ENCODE measurements around the gene GTPBP8. TPM values are rescaled to one million over a fixed set of nuclear protein-coding genes. Genes with fewer than 3 reads are reported as not detected.

GTPBP8 gene
- total RNA-seq, 1 experiment from 2014 or later: 54.8 TPM

DNA sequence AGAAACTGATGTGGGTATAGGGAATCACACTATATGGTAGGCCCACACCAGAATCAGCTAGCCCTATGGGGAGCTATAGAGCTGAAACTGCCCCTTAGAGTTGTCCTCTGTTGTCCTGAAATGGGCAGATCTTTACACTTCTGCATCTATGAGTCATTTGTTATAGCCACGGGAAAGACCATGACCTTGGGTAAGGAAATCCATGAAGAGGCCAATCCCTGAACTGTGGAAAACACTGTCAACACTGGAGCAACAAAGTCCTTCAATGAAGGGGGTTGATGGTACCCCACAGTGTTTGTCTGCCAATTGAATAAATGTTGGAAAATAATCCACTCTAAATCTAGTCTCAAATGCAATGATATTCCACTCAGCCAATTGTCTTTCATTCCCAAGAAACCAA is 10.7 kb upstream of the GTPBP8 start:
- Histone ChIP-seq H3K36me3 (no peaks in the 10 kb centered on the region), H3K9me3 (no peaks in the 10 kb centered on the region), H3K27me3 (no peaks in the 10 kb centered on the region), H3K4me3 (no peak overlapping the region)
- no peak for DNase-seq

DNA sequence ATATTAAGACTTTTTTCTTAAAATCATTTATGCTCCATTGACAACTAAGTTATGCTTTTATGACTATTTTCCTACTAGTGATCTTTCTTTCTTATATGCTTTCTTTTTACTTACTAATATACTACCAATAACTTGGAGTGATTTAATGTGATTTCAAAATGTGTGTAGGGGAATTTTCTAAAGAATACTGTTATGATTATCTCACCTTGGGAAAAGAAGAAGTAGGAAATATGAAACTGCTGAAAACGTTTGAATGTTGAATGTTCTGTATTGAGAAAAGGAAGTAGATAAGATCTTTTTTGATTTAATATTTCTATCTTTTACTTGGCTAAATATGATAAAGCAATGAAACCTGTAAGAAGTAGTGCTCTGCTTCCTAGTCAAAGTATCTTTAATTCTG is 8.1 kb upstream of the GTPBP8 start:
- no peaks in the 10 kb centered on the region for H3K27me3 ChIP-seq
- no peak overlapping the region for H3K4me3 ChIP-seq
- H3K36me3 ChIP-seq: no peaks in the 10 kb centered on the region
- no peak for DNase-seq
- no peaks in the 10 kb centered on the region for H3K9me3 ChIP-seq

DNA sequence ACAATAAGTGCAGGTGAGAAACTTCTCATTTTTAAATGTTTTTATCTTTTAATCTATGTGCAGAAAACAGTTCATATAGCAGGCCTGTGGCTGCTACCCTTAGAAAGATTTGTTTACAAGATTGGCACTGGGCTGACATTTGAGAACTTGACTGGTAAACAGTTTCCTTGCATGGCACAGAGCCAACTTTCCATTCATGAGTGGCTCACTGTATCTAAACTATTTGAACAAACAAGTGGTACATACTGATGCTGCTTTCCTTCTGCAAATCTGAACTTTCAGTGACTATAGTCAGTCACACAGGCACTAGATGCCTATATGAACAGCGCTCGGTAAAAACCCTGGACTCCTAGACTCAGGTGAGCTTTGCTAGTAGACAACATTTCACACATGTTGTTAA is 6.3 kb upstream of the GTPBP8 start:
- DNase-seq: peak; percentile 17
- Histone ChIP-seq H3K36me3 (no peaks in the 10 kb centered on the region), H3K4me3 (no peak overlapping the region), H3K27me3 (no peaks in the 10 kb centered on the region), H3K9me3 (no peaks in the 10 kb centered on the region)

DNA sequence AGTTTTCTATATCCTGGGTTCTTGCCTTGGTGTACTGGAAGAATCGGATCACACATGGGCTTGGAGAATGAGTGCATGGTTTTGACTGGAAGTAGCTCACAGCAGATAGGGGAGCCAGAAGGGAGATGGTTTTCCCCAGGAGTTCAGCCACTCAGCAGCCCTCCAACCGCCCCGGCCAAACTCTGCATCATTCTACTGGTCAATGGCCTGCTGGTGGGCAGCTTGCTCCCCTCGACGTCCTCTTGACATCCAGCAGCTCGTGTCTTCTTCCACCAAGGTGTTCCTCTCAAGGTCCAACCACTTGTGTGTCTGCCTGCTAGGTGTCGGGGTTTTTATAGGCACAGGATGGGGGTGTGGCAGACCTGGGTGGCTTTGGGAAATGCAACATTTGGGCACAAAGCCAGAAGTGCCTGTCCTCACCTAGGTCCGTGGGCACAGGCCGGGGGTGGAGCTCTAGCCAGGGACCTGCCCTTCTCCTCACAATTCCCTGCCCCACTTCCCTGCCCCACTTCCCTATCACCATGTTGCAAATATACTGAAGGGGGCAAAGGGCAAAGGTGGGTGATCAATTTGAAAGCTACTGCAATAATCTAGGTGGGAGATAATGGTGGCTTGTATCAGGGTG is 3.0 kb upstream of the GTPBP8 start:
- no peak for DNase-seq
- Histone ChIP-seq H3K27me3 (no peaks in the 10 kb centered on the region), H3K36me3 (no peaks in the 10 kb centered on the region; the same call in 1 of the 2 replicates), H3K9me3 (no peaks in the 10 kb centered on the region), H3K4me3 (no peak overlapping the region)

DNA sequence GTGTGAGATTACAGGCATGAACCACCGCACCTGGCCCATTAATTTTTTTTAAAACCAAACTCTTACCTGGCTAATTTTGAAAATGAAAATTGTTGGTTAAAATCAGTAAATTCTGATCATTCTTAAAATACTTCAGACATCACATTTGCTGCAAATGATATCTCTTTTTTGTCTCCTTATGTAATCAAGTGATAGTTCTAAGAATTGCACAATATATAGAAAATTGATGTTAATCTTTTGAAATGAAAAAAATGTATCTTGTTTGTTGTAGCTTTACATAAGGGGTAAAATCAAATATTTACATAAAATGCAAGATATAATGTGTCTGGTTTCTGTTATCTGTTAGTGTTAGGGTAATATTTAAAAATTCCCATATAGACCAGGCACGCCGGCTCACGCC is 5.0 kb downstream of the GTPBP8 start:
- H3K9me3 ChIP-seq: no peaks in the 10 kb centered on the region
- H3K27me3 ChIP-seq: no peaks in the 10 kb centered on the region
- H3K36me3 ChIP-seq: peaks cover 51% of the 10 kb centered on the region
- no peak overlapping the region for H3K4me3 ChIP-seq
- DNase-seq: no peak

DNA sequence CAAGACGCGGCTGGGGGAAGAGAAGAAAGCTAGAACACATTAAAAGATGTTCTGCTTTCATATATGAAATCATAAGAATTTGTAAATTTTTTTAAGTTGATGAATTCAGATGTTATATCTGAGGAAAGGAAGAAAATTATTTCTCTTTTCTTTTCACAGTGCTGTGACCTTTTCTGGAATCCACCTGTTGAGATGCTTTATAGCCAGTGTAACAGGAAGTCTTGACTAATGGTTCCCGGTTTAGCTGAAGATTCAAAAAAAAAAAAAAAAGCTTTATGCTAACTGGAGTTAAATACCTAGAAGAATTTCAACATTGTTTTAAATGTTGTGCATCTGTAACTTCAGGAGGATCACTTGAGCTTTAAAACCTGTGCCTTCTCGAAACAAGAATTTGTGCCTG is 9.9 kb downstream of the GTPBP8 start:
- Histone ChIP-seq H3K36me3 (peaks cover 85% of the 10 kb centered on the region), H3K9me3 (no peaks in the 10 kb centered on the region), H3K4me3 (no peak overlapping the region), H3K27me3 (no peaks in the 10 kb centered on the region)
- DNase-seq: no peak

DNA sequence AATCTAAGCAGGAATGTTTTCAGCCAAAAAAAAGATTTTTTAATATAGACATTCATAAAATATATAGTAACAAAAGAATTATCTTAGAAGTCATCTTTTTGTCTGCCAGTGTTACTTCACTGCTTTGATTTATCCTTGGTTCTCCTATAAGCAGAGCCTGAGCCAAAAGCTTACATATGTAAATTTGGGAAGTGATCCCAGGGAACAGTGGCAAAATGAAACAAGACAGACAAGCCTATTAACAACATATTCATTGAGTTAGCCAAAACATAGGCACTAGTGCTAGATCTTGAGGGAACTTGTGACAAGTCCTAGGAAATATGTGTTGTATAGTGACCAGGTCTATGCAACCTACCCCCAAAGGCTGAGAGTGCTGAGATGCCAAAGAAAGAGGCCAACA is 11.3 kb downstream of the GTPBP8 start:
- H3K36me3 ChIP-seq: peaks cover 92% of the 10 kb centered on the region
- no peaks in the 10 kb centered on the region for H3K9me3 ChIP-seq
- DNase-seq: no peak

DNA sequence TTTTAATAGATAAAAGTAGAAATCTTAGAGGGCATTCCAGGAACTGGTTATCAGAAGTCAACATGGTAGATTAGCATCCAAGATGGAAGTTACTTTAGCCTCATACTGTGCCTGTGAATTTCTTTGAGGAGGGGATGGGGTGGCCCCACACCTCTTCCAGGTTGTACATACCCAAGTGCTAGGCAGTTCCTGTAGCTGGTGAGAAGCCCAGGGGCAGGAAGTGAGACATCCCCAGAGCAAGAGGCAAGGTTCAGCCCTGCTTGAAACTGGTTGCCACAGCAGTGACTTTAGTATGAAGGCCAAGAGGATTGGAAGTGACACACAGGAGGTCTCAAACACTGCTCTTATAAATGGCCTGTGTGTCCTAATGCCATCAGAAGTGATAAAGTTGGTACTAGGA is 11.9 kb downstream of the GTPBP8 start:
- H3K9me3 ChIP-seq: no peaks in the 10 kb centered on the region
- no peak for DNase-seq
- H3K4me3 ChIP-seq: no peak overlapping the region
- H3K27me3 ChIP-seq: no peaks in the 10 kb centered on the region
- peaks cover 92% of the 10 kb centered on the region for H3K36me3 ChIP-seq

More for the DNA sequence above, 11.3 kb downstream of the GTPBP8 start:
- no peaks in the 10 kb centered on the region for H3K27me3 ChIP-seq
- H3K4me3 ChIP-seq: no peak overlapping the region

DNA sequence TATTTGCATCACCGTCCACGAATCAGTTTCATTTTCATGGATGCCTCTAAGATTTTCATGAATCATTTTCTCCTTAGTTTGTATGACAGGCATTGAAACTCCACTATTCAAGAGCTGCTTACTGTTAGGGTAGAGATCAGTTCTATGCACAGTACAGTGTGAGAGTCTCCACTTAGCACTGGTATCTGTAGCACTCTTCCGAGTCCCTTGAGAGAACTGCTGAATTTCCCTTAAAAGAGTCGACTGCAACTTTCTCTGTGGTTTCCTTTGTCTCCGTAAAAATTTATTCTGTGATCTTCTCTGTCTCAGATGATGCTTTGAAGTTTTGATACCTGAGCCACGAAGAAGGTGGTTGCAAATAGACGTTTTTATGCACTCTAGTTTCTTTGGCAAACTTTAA is 14.8 kb downstream of the GTPBP8 start:
- no peaks in the 10 kb centered on the region for H3K9me3 ChIP-seq
- H3K36me3 ChIP-seq: peaks cover 92% of the 10 kb centered on the region
- no peak for DNase-seq
- H3K4me3 ChIP-seq: no peak overlapping the region
- H3K27me3 ChIP-seq: no peaks in the 10 kb centered on the region

DNA sequence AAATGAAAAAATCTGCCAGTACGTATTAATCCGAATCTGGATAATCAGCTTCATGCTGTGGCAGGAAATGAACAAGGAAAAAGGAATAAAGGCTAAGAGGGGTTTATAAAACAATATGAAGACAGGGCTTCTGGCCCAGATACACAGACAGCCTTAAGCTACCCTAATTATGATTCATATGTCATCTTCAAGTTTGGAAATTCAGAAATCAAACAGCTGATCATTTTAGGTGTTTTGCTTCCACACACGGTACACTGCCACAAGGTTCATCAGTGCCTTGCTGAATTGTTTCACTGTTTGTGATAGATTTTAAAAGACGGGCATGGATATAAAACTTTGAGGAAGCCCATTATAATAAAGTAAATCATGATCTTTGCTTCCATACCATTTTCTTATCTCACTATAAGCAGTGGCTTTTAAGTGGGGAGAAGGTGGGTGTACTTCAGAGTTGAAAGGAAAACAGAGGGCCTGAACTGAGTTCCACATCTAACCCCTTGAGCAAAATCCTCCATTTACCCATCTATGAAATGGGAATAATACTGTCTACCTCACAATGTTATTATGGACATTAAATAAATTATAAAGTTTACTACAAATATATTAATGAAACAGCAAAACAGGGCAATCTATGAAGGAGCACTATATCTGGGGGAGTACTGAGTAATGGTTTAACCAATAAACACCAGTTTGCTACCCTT is 15.7 kb downstream of the GTPBP8 start:
- no peaks in the 10 kb centered on the region for H3K9me3 ChIP-seq
- no peak overlapping the region for H3K4me3 ChIP-seq
- DNase-seq: no peak
- no peaks in the 10 kb centered on the region for H3K27me3 ChIP-seq
- H3K36me3 ChIP-seq: peaks cover 92% of the 10 kb centered on the region

DNA sequence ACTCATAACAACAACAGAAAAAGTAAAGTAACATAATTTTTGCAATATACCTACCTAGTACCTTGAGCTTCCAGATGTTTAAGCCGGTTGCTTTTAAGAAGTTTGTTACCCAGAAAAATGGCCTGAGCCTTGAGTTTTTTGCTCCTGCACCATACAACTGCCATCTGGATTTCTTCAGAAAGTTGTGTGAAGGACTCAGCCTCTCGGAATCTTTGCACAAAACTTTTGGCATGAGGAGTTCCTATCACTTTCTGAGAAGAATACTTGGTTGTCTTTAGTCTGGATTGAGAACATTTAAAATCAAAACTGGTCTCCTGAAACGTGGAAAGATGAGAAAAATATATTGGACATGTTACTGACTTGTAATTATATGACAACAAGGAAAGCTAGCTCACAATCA is 17.3 kb downstream of the GTPBP8 start:
- Histone ChIP-seq H3K36me3 (peaks cover 93% of the 10 kb centered on the region), H3K27me3 (no peaks in the 10 kb centered on the region), H3K9me3 (no peaks in the 10 kb centered on the region), H3K4me3 (no peak overlapping the region)
- DNase-seq: no peak

DNA sequence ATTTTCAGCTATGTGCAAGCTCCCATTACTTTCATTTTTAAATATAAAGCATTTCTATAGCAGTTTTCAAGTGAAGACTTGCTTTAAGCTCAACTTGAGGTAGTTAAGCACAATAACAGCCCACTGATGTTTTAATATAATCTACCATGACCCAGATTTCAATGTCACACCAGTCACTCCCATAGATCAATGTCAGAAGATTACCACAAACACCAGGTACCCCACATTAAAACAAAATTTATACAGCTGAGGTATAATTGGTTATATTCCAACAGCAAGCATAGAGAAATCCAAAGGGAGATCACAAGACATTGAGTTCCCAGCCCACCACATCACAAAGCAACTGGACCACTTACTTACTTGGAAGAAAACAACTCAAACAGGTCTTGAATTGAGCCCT is 22.8 kb downstream of the GTPBP8 start:
- no peak for DNase-seq
- no peaks in the 10 kb centered on the region for H3K27me3 ChIP-seq
- H3K36me3 ChIP-seq: peaks cover 85% of the 10 kb centered on the region
- no peaks in the 10 kb centered on the region for H3K9me3 ChIP-seq
- no peak overlapping the region for H3K4me3 ChIP-seq

DNA sequence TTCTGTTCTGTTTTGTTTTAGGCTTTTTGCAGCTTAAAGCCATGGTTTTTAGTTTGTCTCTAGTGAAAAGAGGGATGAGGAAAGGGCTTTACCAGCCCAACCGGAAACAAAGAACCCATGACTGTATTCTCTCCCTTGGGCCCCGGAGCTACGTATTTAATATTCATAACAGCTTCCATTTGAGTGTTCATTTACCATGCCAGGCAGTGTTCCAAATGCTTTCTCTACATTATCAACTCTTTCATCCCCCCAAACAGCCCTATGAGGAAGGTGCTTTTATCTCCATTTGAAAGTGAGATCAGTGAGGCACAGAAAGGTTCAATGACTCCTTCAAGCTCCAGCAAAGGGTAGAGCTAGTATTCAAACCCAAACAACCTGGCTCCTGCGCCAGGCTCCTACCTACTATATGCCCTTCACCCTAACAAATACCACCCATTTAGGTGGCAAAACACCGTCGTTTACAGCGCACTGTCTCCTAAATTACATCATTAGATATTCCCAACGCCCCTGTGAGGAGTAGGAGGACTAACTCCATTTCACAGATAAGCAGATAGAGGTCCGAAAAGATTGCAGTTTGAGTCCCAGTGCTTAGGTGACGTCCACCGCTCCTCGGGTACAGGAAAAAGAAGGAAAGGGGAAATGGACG is 27.9 kb downstream of the GTPBP8 start:
- H3K36me3 ChIP-seq: peaks cover 41% of the 10 kb centered on the region
- no peak for DNase-seq
- H3K9me3 ChIP-seq: no peaks in the 10 kb centered on the region
- peak overlapping the region; percentile 80 for H3K4me3 ChIP-seq
- no peaks in the 10 kb centered on the region for H3K27me3 ChIP-seq

DNA sequence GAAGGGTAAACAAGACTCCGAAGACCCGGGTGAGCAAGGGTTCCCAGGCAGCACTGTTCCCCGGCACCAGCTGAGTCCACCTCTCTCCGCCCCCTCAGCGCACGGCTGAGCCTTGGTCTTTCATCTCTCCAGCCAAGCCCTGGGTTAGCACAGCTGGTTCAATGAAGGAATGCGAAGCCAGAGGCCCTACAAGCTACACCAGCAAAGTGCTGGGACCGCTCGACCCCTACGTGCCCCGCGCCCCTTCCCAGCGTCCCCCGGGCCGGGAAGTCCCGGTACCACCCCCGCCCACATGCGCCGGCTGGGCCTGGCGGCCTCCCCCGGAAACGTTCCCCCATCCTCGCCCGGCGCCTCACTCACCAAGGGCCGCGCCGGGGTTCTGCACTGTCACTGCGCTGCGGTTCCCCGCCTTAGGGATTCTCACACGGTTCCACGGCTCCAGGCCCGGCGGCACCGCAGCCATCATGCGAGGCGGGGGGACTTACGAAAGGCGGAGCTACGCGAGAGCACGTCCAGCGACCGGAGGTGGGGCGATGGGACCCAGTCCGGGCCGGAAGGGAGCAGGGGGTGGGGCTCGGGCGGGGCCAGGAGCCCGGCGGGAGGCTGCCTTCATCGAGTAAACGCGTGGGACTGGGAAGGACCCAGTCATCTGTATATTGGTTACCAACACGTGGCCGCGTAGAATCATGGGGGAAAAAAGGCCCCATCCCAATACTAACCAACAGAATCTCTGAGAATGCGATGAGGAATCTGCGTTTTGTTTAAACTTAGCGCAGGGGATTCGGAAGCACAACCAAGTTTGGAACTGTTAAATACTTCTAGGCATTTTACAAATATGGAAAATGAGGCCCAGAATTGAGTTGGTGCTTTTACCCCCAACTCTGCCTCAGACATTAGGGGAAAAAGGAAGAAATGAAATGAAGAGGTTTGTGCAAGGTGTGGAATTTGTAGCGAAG is 28.7 kb downstream of the GTPBP8 start:
- no peaks in the 10 kb centered on the region for H3K9me3 ChIP-seq

DNA sequence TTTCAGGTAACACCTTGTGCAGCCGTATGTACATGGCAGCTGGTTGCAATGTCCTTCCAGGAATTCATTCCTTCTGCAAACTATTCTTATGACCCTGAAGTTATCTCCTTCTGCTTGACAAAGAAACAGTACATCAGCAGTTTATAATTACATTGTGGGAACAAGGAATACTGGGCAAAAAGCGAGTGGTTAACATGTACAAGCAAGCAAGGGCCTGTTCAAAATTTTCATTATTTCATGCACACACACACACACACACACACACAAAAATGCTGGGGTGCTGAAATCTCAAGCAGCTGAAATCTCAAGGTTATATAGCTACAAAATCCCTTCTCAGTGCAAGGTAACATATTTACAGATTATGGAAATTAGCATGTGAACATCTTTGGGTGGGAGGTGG is 30.7 kb downstream of the GTPBP8 start:
- peaks cover 16% of the 10 kb centered on the region for H3K36me3 ChIP-seq
- H3K9me3 ChIP-seq: no peaks in the 10 kb centered on the region
- DNase-seq: no peak
- no peaks in the 10 kb centered on the region for H3K27me3 ChIP-seq
- H3K4me3 ChIP-seq: no peak overlapping the region

More for the DNA sequence above, 28.7 kb downstream of the GTPBP8 start:
- Histone ChIP-seq H3K36me3 (peaks cover 35% of the 10 kb centered on the region), H3K27me3 (no peaks in the 10 kb centered on the region), H3K4me3 (peak overlapping the region; percentile 80)
- DNase-seq: peak; percentile 97

DNA sequence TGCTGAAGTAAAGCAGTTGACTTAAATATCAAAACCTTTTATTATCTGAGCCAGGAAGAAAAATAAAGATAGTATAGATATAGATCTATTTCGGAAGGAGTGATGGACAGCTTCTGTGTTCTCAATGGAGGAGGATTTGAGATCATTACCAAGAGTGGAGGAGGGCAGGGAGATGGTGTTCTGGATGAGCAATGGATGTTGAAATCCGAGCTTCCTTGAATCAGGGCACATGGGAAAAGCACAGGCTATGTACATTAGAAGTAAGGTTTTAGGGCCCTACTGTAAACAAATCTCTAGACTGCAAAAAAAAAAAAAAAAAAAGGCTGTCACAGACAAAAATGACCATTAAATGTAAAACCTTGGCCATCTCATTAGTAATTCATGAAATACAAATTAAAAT is 43.2 kb downstream of the GTPBP8 start:
- Histone ChIP-seq H3K36me3 (no peaks in the 10 kb centered on the region), H3K9me3 (no peaks in the 10 kb centered on the region)
- no peak for DNase-seq

More for the DNA sequence above, 43.2 kb downstream of the GTPBP8 start:
- Histone ChIP-seq H3K4me3 (no peak overlapping the region), H3K27me3 (no peaks in the 10 kb centered on the region)

Data from MG63 (cell line).